MCF 10A (cell line): ENCODE results near the gene AGO3. TPM values are rescaled to one million over a fixed set of nuclear protein-coding genes. Genes with fewer than 3 reads are reported as not detected.

Experiments used
- BruUV-seq: library from RNA; stranded (reverse); fragments of 400-500 nt; replicated peaks from 2 replicates; lab custom pipeline; 2021; lab: Mats Ljungman, UMichigan
- CTCF ChIA-PET: fragments of 300-600 bp; sonication (Branson Sonifier 250); formaldehyde crosslinking; extraction: SDS; loops from one replicate; lab custom pipeline; 2021; ENCODE audit warnings: antibody characterized with exemption, inconsistent platforms; lab: Yijun Ruan, JAX
- POLR2A ChIA-PET: fragments of 300-600, 350-650 bp; sonication (Branson Sonifier 250); formaldehyde crosslinking; extraction: SDS; loops from one replicate; lab custom pipeline; 2020; ENCODE audit warnings: antibody characterized with exemption, inconsistent platforms; lab: Yijun Ruan, JAX
- DNase-seq: peaks from one replicate; pipeline ENCODE4 v3.0.0-alpha.2; 2018; ENCODE audit not compliant: unreplicated experiment
- H3K27ac Mint-ChIP-seq: one replicate; pipeline ENCODE4 v1.8.0; 2022; ENCODE audit warnings: mild to moderate bottlenecking, low read depth, mixed read lengths; ENCODE audit not compliant: unreplicated experiment
- H3K27me3 Mint-ChIP-seq: one replicate; pipeline ENCODE4 v1.8.0; 2022; ENCODE audit warnings: mixed read lengths; ENCODE audit not compliant: insufficient read depth, unreplicated experiment
- H3K36me3 Mint-ChIP-seq: one replicate; pipeline ENCODE4 v1.8.0; 2022; ENCODE audit warnings: mild to moderate bottlenecking, moderate library complexity, mixed read lengths; ENCODE audit not compliant: insufficient read depth, unreplicated experiment
- H3K4me1 Mint-ChIP-seq: one replicate; pipeline ENCODE4 v1.8.0; 2022; ENCODE audit warnings: mixed read lengths; ENCODE audit not compliant: insufficient read depth, unreplicated experiment
- H3K4me3 Mint-ChIP-seq: one replicate; pipeline ENCODE4 v1.8.0; 2022; ENCODE audit warnings: mild to moderate bottlenecking, moderate library complexity, mixed read lengths; ENCODE audit not compliant: unreplicated experiment
- H3K9me3 Mint-ChIP-seq: one replicate; pipeline ENCODE4 v1.8.0; 2022; ENCODE audit warnings: mixed read lengths; ENCODE audit not compliant: unreplicated experiment
- intact Hi-C: fragments of 100-400 bp; cut with micrococcal nuclease; formaldehyde crosslinking; loops from 2 replicates; pipeline ENCODE4 v1.14.1; 2022
- total RNA-seq: library from RNA; stranded (reverse); gene quantifications from 2 replicates; pipeline ENCODE4 v1.2.3, GENCODE V29; 2022
- TF ChIP-seq, protein P1 (sequence below): fragments of 200-600 bp; IDR thresholded peaks from one replicate; pipeline ENCODE4 v1.8.0; 2022; ENCODE audit warnings: antibody characterized with exemption, mild to moderate bottlenecking; ENCODE audit not compliant: unreplicated experiment

The AGO3 gene
- total RNA-seq, 1 experiment from 2014 or later: 31.6 TPM

DNA sequence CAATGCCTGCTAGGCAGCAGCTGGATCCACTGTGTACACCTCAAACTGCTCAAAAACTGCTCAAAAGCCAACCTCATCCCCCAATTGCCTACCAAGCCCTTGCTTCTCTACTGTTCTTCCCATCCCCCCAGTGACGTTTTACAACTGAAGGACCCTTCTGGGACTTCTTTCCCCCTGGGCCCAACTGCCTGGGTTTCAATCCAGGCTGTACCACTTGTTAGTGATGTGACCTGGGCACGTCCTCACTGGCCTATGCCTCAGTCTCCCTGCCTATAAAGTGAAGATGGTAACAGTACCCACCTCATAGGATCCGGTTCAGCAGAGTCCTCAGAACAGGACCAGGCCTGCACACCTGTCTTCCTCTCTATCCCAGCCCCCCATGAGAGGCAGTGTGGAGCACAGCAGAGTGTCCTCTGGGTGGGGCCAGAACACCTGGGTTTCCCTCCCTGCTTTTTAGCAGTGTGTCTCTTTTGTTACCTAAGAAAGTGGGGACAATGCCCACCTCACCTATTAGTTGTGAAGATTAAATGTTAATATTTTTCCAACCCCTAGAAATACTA lies 151.1 kb downstream of the AGO3 start:
- H3K4me1 Mint-ChIP-seq: peaks cover 9% of the 10 kb centered on the region
- no peak overlapping the region for H3K4me3 Mint-ChIP-seq
- intact Hi-C loops: no loop called here
- DNase-seq: no peak
- H3K27me3 Mint-ChIP-seq: no peaks in the 10 kb centered on the region
- no peaks in the 10 kb centered on the region for H3K9me3 Mint-ChIP-seq
- H3K36me3 Mint-ChIP-seq: no peaks in the 10 kb centered on the region
- H3K27ac Mint-ChIP-seq: peak overlapping the region; percentile 24
- POLR2A ChIA-PET: no interaction called here
- CTCF ChIA-PET: interaction anchor here (0.7 to 1.5 kb wide), 2 partner anchors 53 to 158 kb away, joined by 3 read pairs; no protein-coding TSS in a partner anchor
- TF ChIP-seq, protein P1, sequence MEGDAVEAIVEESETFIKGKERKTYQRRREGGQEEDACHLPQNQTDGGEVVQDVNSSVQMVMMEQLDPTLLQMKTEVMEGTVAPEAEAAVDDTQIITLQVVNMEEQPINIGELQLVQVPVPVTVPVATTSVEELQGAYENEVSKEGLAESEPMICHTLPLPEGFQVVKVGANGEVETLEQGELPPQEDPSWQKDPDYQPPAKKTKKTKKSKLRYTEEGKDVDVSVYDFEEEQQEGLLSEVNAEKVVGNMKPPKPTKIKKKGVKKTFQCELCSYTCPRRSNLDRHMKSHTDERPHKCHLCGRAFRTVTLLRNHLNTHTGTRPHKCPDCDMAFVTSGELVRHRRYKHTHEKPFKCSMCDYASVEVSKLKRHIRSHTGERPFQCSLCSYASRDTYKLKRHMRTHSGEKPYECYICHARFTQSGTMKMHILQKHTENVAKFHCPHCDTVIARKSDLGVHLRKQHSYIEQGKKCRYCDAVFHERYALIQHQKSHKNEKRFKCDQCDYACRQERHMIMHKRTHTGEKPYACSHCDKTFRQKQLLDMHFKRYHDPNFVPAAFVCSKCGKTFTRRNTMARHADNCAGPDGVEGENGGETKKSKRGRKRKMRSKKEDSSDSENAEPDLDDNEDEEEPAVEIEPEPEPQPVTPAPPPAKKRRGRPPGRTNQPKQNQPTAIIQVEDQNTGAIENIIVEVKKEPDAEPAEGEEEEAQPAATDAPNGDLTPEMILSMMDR: no peak
- no TSS peak for BruUV-seq

DNA sequence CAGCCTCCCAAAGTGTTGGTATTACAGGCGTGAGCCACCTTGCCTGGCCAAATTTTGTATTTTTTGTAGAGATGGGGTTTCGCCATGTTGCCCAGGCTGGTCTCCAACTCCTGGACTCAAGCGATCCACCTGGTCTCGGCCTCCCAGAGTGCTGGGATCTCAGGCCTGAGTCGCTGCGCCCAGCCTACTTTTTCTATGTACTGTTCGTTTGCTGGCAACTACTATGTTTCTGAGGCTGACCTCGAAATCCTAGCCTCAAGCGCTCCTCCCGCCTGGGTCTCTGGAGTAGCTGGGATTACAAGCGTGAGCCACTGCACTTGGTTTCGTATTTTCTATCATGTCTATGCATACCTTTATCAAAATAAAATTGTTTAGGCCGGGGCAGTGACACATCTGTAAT lies 152.3 kb downstream of the AGO3 start:
- TF ChIP-seq, protein P1: no peak
- Mint-ChIP-seq H3K4me3 (no peak overlapping the region), H3K9me3 (no peaks in the 10 kb centered on the region), H3K36me3 (no peaks in the 10 kb centered on the region), H3K4me1 (peaks cover 9% of the 10 kb centered on the region), H3K27ac (no peak overlapping the region), H3K27me3 (no peaks in the 10 kb centered on the region)
- no peak for DNase-seq
- BruUV-seq: no TSS peak
- intact Hi-C loops: no loop called here
- CTCF ChIA-PET: interaction anchor here (1.5 kb wide), 1 partner anchor 51 kb away, joined by 3 read pairs; no protein-coding TSS in a partner anchor
- POLR2A ChIA-PET: interaction anchor here (0.6 kb wide), 1 partner anchor 387 kb away, joined by 3 read pairs; no protein-coding TSS in a partner anchor

DNA sequence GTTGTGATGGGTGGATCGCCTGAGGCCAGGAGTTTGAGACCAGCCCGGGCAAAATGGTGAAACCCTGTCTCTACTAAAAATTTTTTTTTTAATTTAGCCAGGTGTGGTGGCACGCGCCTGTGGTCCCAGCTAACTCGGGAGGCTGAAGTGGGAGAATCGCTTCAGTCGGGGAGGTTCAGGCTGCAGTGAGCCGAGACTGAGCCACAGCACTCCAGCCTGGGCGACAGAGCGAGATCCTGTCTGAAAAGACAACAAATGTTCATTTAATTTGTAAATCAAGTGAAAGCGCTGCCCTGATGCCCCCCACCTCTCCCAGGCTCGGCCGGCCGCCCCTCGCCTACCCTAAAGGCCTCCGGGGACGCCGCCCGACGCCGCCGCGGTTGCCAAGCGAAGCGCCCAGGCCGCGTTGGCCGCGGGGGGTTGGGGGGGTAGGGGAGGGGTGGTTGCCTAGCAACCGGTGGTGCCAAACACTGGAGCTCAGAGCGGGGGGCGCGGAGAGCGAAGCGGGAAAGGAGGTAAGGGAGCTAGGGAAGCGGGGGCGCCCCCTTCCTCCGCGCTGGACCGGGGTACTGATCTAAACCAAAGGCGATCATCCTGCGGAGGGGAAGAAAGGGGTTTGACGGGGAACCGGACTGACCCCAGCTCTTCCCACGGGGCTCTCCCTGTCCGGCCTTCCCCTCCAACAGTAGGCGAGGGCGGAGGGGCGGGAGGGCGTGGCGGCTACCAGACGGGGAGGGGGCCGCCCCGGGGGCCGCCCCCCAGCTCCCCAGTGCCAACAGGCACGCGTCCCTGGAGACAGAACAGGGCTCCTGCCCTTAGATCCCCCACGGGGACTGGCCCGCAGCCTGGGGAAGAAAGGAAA lies 153.0 kb downstream of the AGO3 start, which contains the start of gene TEKT2:
Gene TEKT2, plus strand, starts transcription at position 460 of the 862 bp plus-strand sequence. CDS start 828 bp downstream, outside the sequence.
- CTCF ChIA-PET: interaction anchor here (1.5 kb wide), 1 partner anchor 51 kb away, joined by 3 read pairs; no protein-coding TSS in a partner anchor
- POLR2A ChIA-PET: interaction anchor here (0.6 kb wide), 1 partner anchor 387 kb away, joined by 3 read pairs; no protein-coding TSS in a partner anchor
- DNase-seq: no peak
- Mint-ChIP-seq H3K4me1 (peaks cover 9% of the 10 kb centered on the region), H3K9me3 (no peaks in the 10 kb centered on the region), H3K4me3 (no peak within 1 kb of the TSS), H3K36me3 (no peaks in the 10 kb centered on the region), H3K27ac (no peak within 1 kb of the TSS), H3K27me3 (no peaks in the 10 kb centered on the region)
- no TSS peak for BruUV-seq
- intact Hi-C loops: no loop called here
- TF ChIP-seq, protein P1: no peak
